IPS-15b (cell line): Measurements from ENCODE around the gene ABI3BP.
"Not testable (repeated sequence)": the region's sequence is repeated elsewhere in the genome, so short reads cannot be mapped to it uniquely, and the experiment has no call there.

ENCODE experiments used
- H3K27me3 ChIP-seq: one replicate; pipeline ENCODE4 v1.6.1; 2013; ENCODE audit warnings: low read length; ENCODE audit not compliant: control insufficient read depth, insufficient read depth
- H3K36me3 ChIP-seq: one replicate; pipeline ENCODE4 v1.6.1; 2013; ENCODE audit warnings: low read length; ENCODE audit not compliant: control insufficient read depth, insufficient read depth
- H3K4me1 ChIP-seq: one replicate; pipeline ENCODE4 v1.6.1; 2013; ENCODE audit warnings: mild to moderate bottlenecking, low read length; ENCODE audit not compliant: control insufficient read depth, insufficient read depth
- H3K4me3 ChIP-seq: one replicate; pipeline ENCODE4 v1.5.1; 2013; ENCODE audit warnings: low read depth, low read length
- H3K9ac ChIP-seq: one replicate; pipeline ENCODE4 v1.6.1; 2013; ENCODE audit warnings: low read depth, mild to moderate bottlenecking, low read length
- H3K9me3 ChIP-seq: one replicate; pipeline ENCODE4 v1.6.1; 2013; ENCODE audit warnings: mild to moderate bottlenecking, low read length; ENCODE audit not compliant: control insufficient read depth, insufficient read depth

Gene ABI3BP

GRCh38 chr3:101012312-101012711, 19.1 kb upstream of the ABI3BP start:
- H3K4me3 ChIP-seq, H3K27me3 ChIP-seq, H3K4me1 ChIP-seq, H3K9ac ChIP-seq, H3K9me3 ChIP-seq, H3K36me3 ChIP-seq: not testable (repeated sequence)

GRCh38 chr3:101011136-101011535, 17.9 kb upstream of the ABI3BP start:
- Histone ChIP-seq H3K36me3 (no peaks in the 10 kb centered on the region), H3K4me3 (no peak overlapping the region), H3K27me3 (no peaks in the 10 kb centered on the region), H3K4me1 (no peaks in the 10 kb centered on the region), H3K9me3 (no peaks in the 10 kb centered on the region), H3K9ac (no peak overlapping the region)

- no peaks in the 10 kb centered on the region for H3K4me1 ChIP-seq
- H3K9me3 ChIP-seq = no peaks in the 10 kb centered on the region
- H3K4me3 ChIP-seq = no peak overlapping the region
- no peaks in the 10 kb centered on the region for H3K27me3 ChIP-seq
- H3K9ac ChIP-seq = no peak overlapping the region
- H3K36me3 ChIP-seq = no peaks in the 10 kb centered on the region
Measured at GRCh38 chr3:101010296-101010695, 17.1 kb upstream of the ABI3BP start.

- no peaks in the 10 kb centered on the region for H3K27me3 ChIP-seq
- H3K9me3 ChIP-seq = no peaks in the 10 kb centered on the region
- no peak overlapping the region for H3K4me3 ChIP-seq
- no peaks in the 10 kb centered on the region for H3K36me3 ChIP-seq
- H3K9ac ChIP-seq = no peak overlapping the region
- no peaks in the 10 kb centered on the region for H3K4me1 ChIP-seq
Measured at GRCh38 chr3:101009386-101009785, 16.2 kb upstream of the ABI3BP start.

GRCh38 chr3:100999160-100999559, 5.9 kb upstream of the ABI3BP start:
- Histone ChIP-seq H3K9me3 (no peaks in the 10 kb centered on the region), H3K27me3 (no peaks in the 10 kb centered on the region), H3K4me3 (no peak overlapping the region), H3K4me1 (no peaks in the 10 kb centered on the region), H3K36me3 (no peaks in the 10 kb centered on the region), H3K9ac (no peak overlapping the region)

GRCh38 chr3:100994809-100995208, 1.6 kb upstream of the ABI3BP start:
- H3K27me3 ChIP-seq = no peaks in the 10 kb centered on the region
- no peak overlapping the region for H3K4me3 ChIP-seq
- no peaks in the 10 kb centered on the region for H3K36me3 ChIP-seq
- no peaks in the 10 kb centered on the region for H3K4me1 ChIP-seq
- no peak overlapping the region for H3K9ac ChIP-seq
- H3K9me3 ChIP-seq = no peaks in the 10 kb centered on the region

GRCh38 chr3:100994187-100994586, 966 bp upstream of the ABI3BP start:
- Histone ChIP-seq H3K9me3 (no peaks in the 10 kb centered on the region), H3K4me1 (no peaks in the 10 kb centered on the region), H3K9ac (no peak overlapping the region), H3K27me3 (no peaks in the 10 kb centered on the region), H3K36me3 (no peaks in the 10 kb centered on the region), H3K4me3 (no peak overlapping the region)

GRCh38 chr3:100992231-100993012, 799 bp downstream of the ABI3BP start:
- no peaks in the 10 kb centered on the region for H3K4me1 ChIP-seq
- no peak overlapping the region for H3K4me3 ChIP-seq
- no peaks in the 10 kb centered on the region for H3K36me3 ChIP-seq
- no peaks in the 10 kb centered on the region for H3K27me3 ChIP-seq
- no peak overlapping the region for H3K9ac ChIP-seq
- no peaks in the 10 kb centered on the region for H3K9me3 ChIP-seq

- no peaks in the 10 kb centered on the region for H3K36me3 ChIP-seq
- no peak overlapping the region for H3K9ac ChIP-seq
- H3K4me1 ChIP-seq = no peaks in the 10 kb centered on the region
- H3K4me3 ChIP-seq = no peak overlapping the region
- H3K9me3 ChIP-seq = no peaks in the 10 kb centered on the region
- H3K27me3 ChIP-seq = no peaks in the 10 kb centered on the region
Measured at GRCh38 chr3:100988080-100988479, 5.1 kb downstream of the ABI3BP start.

GRCh38 chr3:100984308-100984707, 8.9 kb downstream of the ABI3BP start:
- Histone ChIP-seq H3K36me3 (no peaks in the 10 kb centered on the region), H3K4me1 (no peaks in the 10 kb centered on the region), H3K9me3 (no peaks in the 10 kb centered on the region), H3K9ac (no peak overlapping the region), H3K4me3 (no peak overlapping the region), H3K27me3 (no peaks in the 10 kb centered on the region)

GRCh38 chr3:100982710-100983109, 10.5 kb downstream of the ABI3BP start:
- Histone ChIP-seq H3K27me3 (no peaks in the 10 kb centered on the region), H3K4me1 (no peaks in the 10 kb centered on the region), H3K9ac (no peak overlapping the region), H3K36me3 (no peaks in the 10 kb centered on the region), H3K4me3 (no peak overlapping the region), H3K9me3 (no peaks in the 10 kb centered on the region)

GRCh38 chr3:100981164-100981911, 11.9 kb downstream of the ABI3BP start:
- H3K27me3 ChIP-seq = no peaks in the 10 kb centered on the region
- H3K36me3 ChIP-seq = no peaks in the 10 kb centered on the region
- no peaks in the 10 kb centered on the region for H3K9me3 ChIP-seq
- no peak overlapping the region for H3K4me3 ChIP-seq
- no peaks in the 10 kb centered on the region for H3K4me1 ChIP-seq
- no peak overlapping the region for H3K9ac ChIP-seq
